Small intestine (tissue), 7 donors: ENCODE results near the gene HTR2C. TPM values are rescaled to one million over a fixed set of nuclear protein-coding genes. Genes with fewer than 3 reads are reported as not detected.
"Not testable (repeated sequence)": the region's sequence is repeated elsewhere in the genome, so short reads cannot be mapped to it uniquely, and the experiment has no call there.

Experiments used
- DNase-seq, 2 donors: peaks; one replicate each; pipeline versions ENCODE4 v3.0.0 to v3.0.0-alpha.2; 2013
- FAIRE-seq: peaks from 2 replicates; lab custom pipeline; 2012; peaks lifted over from hg19 to GRCh38; lab: Jason Lieb, UNC
- H3K27ac ChIP-seq, 3 donors: one replicate each; pipeline ENCODE4 v1.5.1; 2013; ENCODE audit warnings: low read length in 2 of 3, mild to moderate bottlenecking in 2 of 3, control low read depth in 1 of 3, inconsistent platforms in 1 of 3, low read depth in 1 of 3, moderate library complexity in 1 of 3
- H3K27me3 ChIP-seq, 3 donors: one replicate each; pipeline ENCODE4 v1.6.1; 2013; ENCODE audit warnings: low read length in 3 of 3, inconsistent platforms in 1 of 3; ENCODE audit not compliant: control insufficient read depth in 3 of 3, insufficient read depth in 3 of 3
- H3K36me3 ChIP-seq, 3 donors: one replicate each; pipeline ENCODE4 v1.6.1; 2013; ENCODE audit warnings: low read length in 3 of 3, inconsistent platforms in 1 of 3, low read depth in 1 of 3, mild to moderate bottlenecking in 1 of 3, moderate library complexity in 1 of 3; ENCODE audit not compliant: control insufficient read depth in 3 of 3, insufficient read depth in 2 of 3
- H3K4me1 ChIP-seq, 3 donors: one replicate each; pipeline ENCODE4 v1.6.1; 2013; ENCODE audit warnings: low read length in 2 of 3, inconsistent platforms in 1 of 3, low read depth in 1 of 3, mild to moderate bottlenecking in 1 of 3, moderate library complexity in 1 of 3; ENCODE audit not compliant: control insufficient read depth in 3 of 3, insufficient read depth in 2 of 3
- H3K4me3 ChIP-seq, 3 donors: one replicate each; pipeline ENCODE4 v1.5.1; 2013; ENCODE audit warnings: low read length in 3 of 3, control low read depth in 1 of 3, inconsistent platforms in 1 of 3, low read depth in 1 of 3, mild to moderate bottlenecking in 1 of 3, moderate library complexity in 1 of 3
- H3K9me3 ChIP-seq, 2 donors: one replicate each; pipeline ENCODE4 v1.6.1; 2013; ENCODE audit warnings: low read depth in 1 of 2, low read length in 1 of 2; ENCODE audit not compliant: control insufficient read depth in 2 of 2, insufficient read depth in 1 of 2
- WGBS, 3 donors: extraction: QIAGEN DNeasy Blood & Tissue Kit; methylation state at CpG; one replicate each; pipeline ENCODE4 v1.1.7; 2013; 5-methylcytosine and 5-hydroxymethylcytosine counted together
- polyA plus RNA-seq, 4 donors: library from polyadenylated mRNA; stranded (reverse) in 3 of 4; unstranded in 1 of 4; fragments of 200-250 nt in 3 of 4; fragments of 120-200 nt in 1 of 4; gene quantifications; one replicate each; pipeline versions ENCODE4 v1.2.1 to v1.2.3, GENCODE V29; 2013
- donor health status: healthy with polysubstance abuse.
- donor health status: control.
- donor health status: control.
- donor health status: Bipolar disorder and iron deficiency.
- donor health status: healthy.

The HTR2C gene
- polyA plus RNA-seq, 4 donors: not detected

GRCh38 chrX:114591121-114591520, 7.2 kb downstream of the HTR2C start:
- Histone ChIP-seq H3K4me3 (no peak overlapping the region), H3K9me3 (no peaks in the 10 kb centered on the region), H3K27me3 (no peaks in the 10 kb centered on the region), H3K4me1 (no peaks in the 10 kb centered on the region), H3K27ac (no peak overlapping the region), H3K36me3 (no peaks in the 10 kb centered on the region)
- FAIRE-seq (no peak), DNase-seq (no peak)
- 83 to 93% (median 88%) methylated on average over 1 of the region's 1 CpG for WGBS, 3 donors

- FAIRE-seq (no peak), DNase-seq (no peak)
- Histone ChIP-seq H3K4me1 (no peaks in the 10 kb centered on the region), H3K36me3 (no peaks in the 10 kb centered on the region), H3K27ac (no peak overlapping the region), H3K27me3 (no peaks in the 10 kb centered on the region), H3K4me3 (no peak overlapping the region), H3K9me3 (no peaks in the 10 kb centered on the region)
- WGBS, 3 donors: 56 to 71% (median 71%) methylated on average over 1 of the region's 1 CpG
These were observed 15.4 kb downstream of the HTR2C start for GRCh38 chrX:114599305-114599704.

GRCh38 chrX:114599911-114600310, 16.0 kb downstream of the HTR2C start:
- Histone ChIP-seq H3K36me3 (no peaks in the 10 kb centered on the region), H3K9me3 (no peaks in the 10 kb centered on the region), H3K4me1 (no peaks in the 10 kb centered on the region), H3K27ac (no peak overlapping the region), H3K4me3 (no peak overlapping the region), H3K27me3 (no peaks in the 10 kb centered on the region)
- DNase-seq (no peak), FAIRE-seq (no peak)
- WGBS, 3 donors: 18 to 29% (median 20%) methylated on average over 4 of the region's 4 CpGs

GRCh38 chrX:114606619-114607018, 22.7 kb downstream of the HTR2C start:
- H3K4me3 ChIP-seq, FAIRE-seq, H3K27ac ChIP-seq, DNase-seq, H3K27me3 ChIP-seq, H3K9me3 ChIP-seq, H3K36me3 ChIP-seq, H3K4me1 ChIP-seq: not testable (repeated sequence)
- 81 to 85% (median 81%) methylated on average over 7 to 8 of the region's 10 CpGs for WGBS, 3 donors

DNA sequence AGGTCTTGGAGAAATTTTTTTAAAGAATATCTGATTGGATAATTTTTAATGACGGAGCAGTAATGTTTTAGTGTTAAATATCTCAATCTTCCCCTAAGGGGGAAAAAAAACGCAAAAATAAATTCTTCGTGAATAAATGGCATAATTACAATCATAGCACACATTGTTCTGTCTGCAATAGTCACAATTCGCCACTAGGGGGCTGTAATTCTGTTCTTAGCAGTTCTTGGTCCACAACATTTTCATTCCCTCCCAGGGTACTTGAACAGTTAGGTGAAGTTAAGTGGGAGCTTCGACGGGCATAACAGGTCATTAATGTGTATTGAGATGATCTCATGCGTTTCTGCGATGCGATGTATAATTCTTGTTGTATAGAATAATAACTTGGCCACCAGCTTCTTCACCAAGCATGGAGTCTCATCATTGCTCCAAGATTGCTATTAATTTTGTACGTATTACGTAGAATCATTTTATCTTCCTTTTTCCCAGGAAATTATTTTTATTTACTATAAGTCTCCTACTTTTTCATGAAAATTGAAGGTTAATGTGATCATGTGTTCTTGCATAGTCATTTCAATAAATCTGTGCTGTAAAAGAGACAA, 27.2 kb downstream of the HTR2C start:
- Histone ChIP-seq H3K4me1 (no peaks in the 10 kb centered on the region), H3K4me3 (no peak overlapping the region), H3K36me3 (no peaks in the 10 kb centered on the region), H3K27me3 (no peaks in the 10 kb centered on the region), H3K9me3 (no peaks in the 10 kb centered on the region), H3K27ac (no peak overlapping the region)
- DNase-seq (peak; percentile 11 to 21), FAIRE-seq (no peak)
- WGBS, 3 donors: 53 to 59% (median 58%) methylated on average over 11 of the region's 11 CpGs

DNA sequence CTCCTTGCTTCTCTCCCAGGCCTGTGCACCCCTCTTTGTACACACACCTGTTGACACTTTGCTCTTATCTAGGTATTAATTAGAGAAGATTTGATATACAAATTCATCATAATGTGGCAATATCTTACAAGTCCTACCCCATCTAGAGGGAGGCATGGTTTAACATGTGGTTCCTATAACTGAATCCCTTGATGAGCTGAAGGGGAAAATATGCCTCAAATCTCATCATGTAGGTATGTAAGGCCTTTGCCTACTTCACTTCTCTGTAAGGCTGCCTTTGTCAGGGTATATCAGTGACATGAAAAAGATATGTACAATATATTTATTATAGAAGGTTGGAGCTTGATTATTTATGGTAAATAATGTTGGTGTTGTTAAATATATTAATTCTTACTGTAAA, 31.9 kb downstream of the HTR2C start:
- DNase-seq: no peak
- Histone ChIP-seq H3K36me3 (no peaks in the 10 kb centered on the region), H3K4me1 (no peaks in the 10 kb centered on the region), H3K4me3 (no peak overlapping the region), H3K9me3 (no peaks in the 10 kb centered on the region), H3K27me3 (no peaks in the 10 kb centered on the region), H3K27ac (no peak overlapping the region)
- FAIRE-seq: no peak

GRCh38 chrX:114619874-114620273, 36.0 kb downstream of the HTR2C start:
- no peaks in the 10 kb centered on the region for H3K4me1 ChIP-seq
- no peak for FAIRE-seq
- H3K27me3 ChIP-seq: no peaks in the 10 kb centered on the region
- H3K4me3 ChIP-seq: no peak overlapping the region
- no peaks in the 10 kb centered on the region for H3K9me3 ChIP-seq
- H3K27ac ChIP-seq: no peak overlapping the region
- no peaks in the 10 kb centered on the region for H3K36me3 ChIP-seq
- DNase-seq: no peak
- WGBS, 3 donors: 42 to 53% (median 52%) methylated on average over 2 of the region's 2 CpGs

- H3K4me1 ChIP-seq: no peaks in the 10 kb centered on the region
- DNase-seq: peak in 1 of 2 donors; percentile 1
- no peaks in the 10 kb centered on the region for H3K27me3 ChIP-seq
- H3K36me3 ChIP-seq: no peaks in the 10 kb centered on the region
- H3K9me3 ChIP-seq: no peaks in the 10 kb centered on the region
- no peak overlapping the region for H3K4me3 ChIP-seq
- H3K27ac ChIP-seq: no peak overlapping the region
- FAIRE-seq: no peak
These were observed 42.4 kb downstream of the HTR2C start for GRCh38 chrX:114626323-114626722.

DNA sequence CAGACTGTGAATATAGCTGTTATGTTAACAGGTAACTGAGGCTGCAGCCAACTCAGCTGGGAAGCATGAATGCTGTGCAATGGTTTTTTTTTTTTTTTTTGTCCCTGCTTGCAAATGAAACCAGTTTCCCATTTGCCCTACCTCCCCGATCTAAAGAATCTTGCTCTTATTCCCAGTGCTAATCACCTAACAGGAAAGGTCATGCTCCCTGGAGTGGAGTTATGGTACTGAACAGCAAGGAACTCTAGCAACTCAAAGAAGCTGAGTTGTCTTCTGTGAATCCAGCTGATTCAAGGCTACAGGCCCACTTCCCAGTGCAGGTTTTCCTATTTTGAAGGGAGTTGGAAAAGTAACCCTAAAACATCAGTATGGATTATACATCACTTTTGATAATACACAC, 52.1 kb downstream of the HTR2C start:
- FAIRE-seq: no peak

More for the DNA sequence above, 52.1 kb downstream of the HTR2C start:
- no peak for DNase-seq
- WGBS, 3 donors: 35 to 43% (median 43%) methylated on average over 1 of the region's 1 CpG
- no peak overlapping the region for H3K27ac ChIP-seq
- H3K4me3 ChIP-seq: no peak overlapping the region
- H3K4me1 ChIP-seq: no peaks in the 10 kb centered on the region
- H3K27me3 ChIP-seq: no peaks in the 10 kb centered on the region
- H3K9me3 ChIP-seq: no peaks in the 10 kb centered on the region
- no peaks in the 10 kb centered on the region for H3K36me3 ChIP-seq
